ENCODE measurements around the gene CCDC70.

DNA sequence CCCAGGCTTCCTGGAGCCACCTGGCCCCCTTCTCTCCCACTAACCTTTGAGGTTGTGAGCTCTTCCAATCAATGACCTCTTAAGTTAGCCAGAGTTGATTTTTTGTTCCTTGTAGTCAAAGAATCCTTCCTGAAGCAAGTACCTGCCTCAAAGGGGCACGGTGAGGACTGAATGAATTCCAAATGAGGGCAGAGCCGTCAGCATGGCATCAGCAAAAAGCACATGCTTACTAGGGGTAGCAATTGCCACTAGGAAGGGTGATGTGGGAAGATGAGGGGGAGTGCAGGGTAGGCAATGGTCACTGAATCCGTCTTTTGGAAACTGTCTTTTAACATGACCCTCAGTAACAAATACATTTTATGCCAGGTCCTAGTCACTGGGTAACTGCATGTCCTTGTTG lies 42.2 kb upstream of the CCDC70 start:
- no peak for TF ChIP-seq POLR2A (IDR thresholded peaks at IDR 0.05; ENCODE audit: low read length)
- TF ChIP-seq GATA1 (IDR thresholded peaks at IDR 0.05; ENCODE audit: low read depth, low read length): no peak
